ENCODE results near the gene CDH22.

The CDH22 gene

GRCh38 chr20:46307139-46307998, 929 bp downstream of the CDH22 start:
- Histone ChIP-seq H3K36me3 (ENCODE audit: insufficient read depth, low read length) (no peaks in the 10 kb centered on the region), H4K20me1 (ENCODE audit: insufficient read depth, low read length) (peaks cover 14% of the 10 kb centered on the region), H3K79me2 (ENCODE audit: insufficient read depth, low read length) (no peaks in the 10 kb centered on the region), H3K27me3 (ENCODE audit: insufficient read depth, low read length, poor library complexity) (peaks cover 20% of the 10 kb centered on the region), H3K4me2 (ENCODE audit: insufficient read depth, low read length) (no peak overlapping the region), H3K9ac (ENCODE audit: low read depth, low read length) (no peak overlapping the region), H3K4me3 (ENCODE audit: low read depth in 1 of 2, low read length in 2 of 2) (no peak overlapping the region), H3K4me1 (ENCODE audit: insufficient read depth, low read length) (no peaks in the 10 kb centered on the region), H3K9me3 (ENCODE audit: insufficient read depth, low read length, severe bottlenecking) (no peaks in the 10 kb centered on the region), H3K27ac (ENCODE audit: low read length) (no peak overlapping the region), H2AFZ (ENCODE audit: low read depth, low read length) (no peak overlapping the region)
- no peak for TF ChIP-seq EZH2 (IDR thresholded peaks at IDR 0.05; ENCODE audit: borderline replicate concordance, low read depth, low read length, severe bottlenecking)
- TF ChIP-seq, protein P1, sequence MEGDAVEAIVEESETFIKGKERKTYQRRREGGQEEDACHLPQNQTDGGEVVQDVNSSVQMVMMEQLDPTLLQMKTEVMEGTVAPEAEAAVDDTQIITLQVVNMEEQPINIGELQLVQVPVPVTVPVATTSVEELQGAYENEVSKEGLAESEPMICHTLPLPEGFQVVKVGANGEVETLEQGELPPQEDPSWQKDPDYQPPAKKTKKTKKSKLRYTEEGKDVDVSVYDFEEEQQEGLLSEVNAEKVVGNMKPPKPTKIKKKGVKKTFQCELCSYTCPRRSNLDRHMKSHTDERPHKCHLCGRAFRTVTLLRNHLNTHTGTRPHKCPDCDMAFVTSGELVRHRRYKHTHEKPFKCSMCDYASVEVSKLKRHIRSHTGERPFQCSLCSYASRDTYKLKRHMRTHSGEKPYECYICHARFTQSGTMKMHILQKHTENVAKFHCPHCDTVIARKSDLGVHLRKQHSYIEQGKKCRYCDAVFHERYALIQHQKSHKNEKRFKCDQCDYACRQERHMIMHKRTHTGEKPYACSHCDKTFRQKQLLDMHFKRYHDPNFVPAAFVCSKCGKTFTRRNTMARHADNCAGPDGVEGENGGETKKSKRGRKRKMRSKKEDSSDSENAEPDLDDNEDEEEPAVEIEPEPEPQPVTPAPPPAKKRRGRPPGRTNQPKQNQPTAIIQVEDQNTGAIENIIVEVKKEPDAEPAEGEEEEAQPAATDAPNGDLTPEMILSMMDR (IDR thresholded peaks at IDR 0.05; ENCODE audit: borderline replicate concordance, extremely low read depth, low read length, poor library complexity, severe bottlenecking), result peak; percentile 82
- ATAC-seq (ENCODE audit: insufficient read depth, low read depth) (peak; percentile 85), DNase-seq (peak; percentile 46)

DNA sequence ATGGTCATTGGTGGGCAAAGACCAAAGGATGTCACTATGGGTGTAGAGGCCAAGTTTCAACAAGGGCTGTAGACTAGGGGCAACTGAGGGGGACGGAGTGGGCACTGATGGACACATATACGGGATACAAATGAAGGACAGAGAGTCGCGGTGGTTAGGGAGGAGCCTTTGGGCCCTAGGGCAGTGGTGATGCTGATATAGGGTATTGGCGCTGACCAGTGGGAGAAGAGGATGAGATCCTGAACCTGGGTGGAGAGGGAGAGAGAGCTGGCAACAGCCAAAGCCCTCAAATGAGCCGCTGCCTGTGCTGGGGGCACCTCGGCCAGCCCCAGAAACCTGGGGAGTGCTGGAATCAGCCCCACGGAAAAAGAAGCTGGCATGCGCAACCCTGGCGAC, 1.6 kb downstream of the CDH22 start:
- no peaks in the 10 kb centered on the region for H3K9me3 ChIP-seq (ENCODE audit: insufficient read depth, low read length, severe bottlenecking)
- no peak for TF ChIP-seq EZH2 (IDR thresholded peaks at IDR 0.05; ENCODE audit: borderline replicate concordance, low read depth, low read length, severe bottlenecking)
- TF ChIP-seq, protein P1 (IDR thresholded peaks at IDR 0.05; ENCODE audit: borderline replicate concordance, extremely low read depth, low read length, poor library complexity, severe bottlenecking), result no peak
- no peaks in the 10 kb centered on the region for H3K4me1 ChIP-seq (ENCODE audit: insufficient read depth, low read length)
- DNase-seq (no peak), ATAC-seq (ENCODE audit: insufficient read depth, low read depth) (no peak)
- H3K9ac ChIP-seq (ENCODE audit: low read depth, low read length), result no peak overlapping the region
- peaks cover 14% of the 10 kb centered on the region for H4K20me1 ChIP-seq (ENCODE audit: insufficient read depth, low read length)
- no peak overlapping the region for H2AFZ ChIP-seq (ENCODE audit: low read depth, low read length)
- no peaks in the 10 kb centered on the region for H3K79me2 ChIP-seq (ENCODE audit: insufficient read depth, low read length)
- no peak overlapping the region for H3K4me3 ChIP-seq (ENCODE audit: low read depth in 1 of 2, low read length in 2 of 2)
- H3K36me3 ChIP-seq (ENCODE audit: insufficient read depth, low read length), result no peaks in the 10 kb centered on the region
- no peak overlapping the region for H3K27ac ChIP-seq (ENCODE audit: low read length)
- H3K4me2 ChIP-seq (ENCODE audit: insufficient read depth, low read length), result no peak overlapping the region
- H3K27me3 ChIP-seq (ENCODE audit: insufficient read depth, low read length, poor library complexity), result peaks cover 22% of the 10 kb centered on the region

DNA sequence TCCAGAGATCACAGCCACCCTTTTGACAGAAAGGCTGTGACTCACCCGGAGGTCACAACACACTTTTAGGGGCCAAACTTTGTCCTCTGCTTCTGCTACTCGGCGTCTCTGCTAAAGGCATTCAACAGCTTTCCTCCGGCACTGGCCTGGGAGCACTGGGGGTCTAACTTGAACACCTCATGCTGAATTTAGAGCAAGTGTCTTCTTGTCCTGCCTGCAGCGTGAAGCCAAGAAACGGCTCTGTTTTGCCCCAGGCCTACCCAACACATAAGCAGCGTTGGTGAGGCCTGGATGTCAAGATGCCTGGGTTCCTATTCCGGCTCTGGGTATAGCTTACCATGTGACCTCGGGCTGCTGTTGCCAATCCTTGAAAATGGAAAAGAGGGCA, 2.3 kb downstream of the CDH22 start:
- Histone ChIP-seq H2AFZ (ENCODE audit: low read depth, low read length) (no peak overlapping the region), H3K4me2 (ENCODE audit: insufficient read depth, low read length) (no peak overlapping the region), H3K27me3 (ENCODE audit: insufficient read depth, low read length, poor library complexity) (peaks cover 18% of the 10 kb centered on the region), H3K27ac (ENCODE audit: low read length) (no peak overlapping the region), H3K9ac (ENCODE audit: low read depth, low read length) (no peak overlapping the region), H3K36me3 (ENCODE audit: insufficient read depth, low read length) (no peaks in the 10 kb centered on the region), H3K4me3 (ENCODE audit: low read depth in 1 of 2, low read length in 2 of 2) (no peak overlapping the region), H3K79me2 (ENCODE audit: insufficient read depth, low read length) (no peaks in the 10 kb centered on the region), H3K4me1 (ENCODE audit: insufficient read depth, low read length) (no peaks in the 10 kb centered on the region), H3K9me3 (ENCODE audit: insufficient read depth, low read length, severe bottlenecking) (no peaks in the 10 kb centered on the region), H4K20me1 (ENCODE audit: insufficient read depth, low read length) (peaks cover 14% of the 10 kb centered on the region)
- ATAC-seq (ENCODE audit: insufficient read depth, low read depth) (no peak), DNase-seq (no peak)
- TF ChIP-seq, protein P1 (IDR thresholded peaks at IDR 0.05; ENCODE audit: borderline replicate concordance, extremely low read depth, low read length, poor library complexity, severe bottlenecking), result no peak
- no peak for TF ChIP-seq EZH2 (IDR thresholded peaks at IDR 0.05; ENCODE audit: borderline replicate concordance, low read depth, low read length, severe bottlenecking)

Measured in DND-41 (cell line).